Smooth muscle cell of the coronary artery (primary cell): ENCODE data around the gene IL1RL2. TPM values are rescaled to one million over a fixed set of nuclear protein-coding genes. Genes with fewer than 3 reads are reported as not detected.

ENCODE experiments used
- total RNA-seq: library from RNA; depleted of rRNA; stranded (reverse); fragments of >200 nt; gene quantifications from 2 replicates; pipeline ENCODE4 v1.2.3, GENCODE V29; 2014; ENCODE audit warnings: low replicate concordance

IL1RL2 gene
- 0.38 and 4.3 TPM in 2 replicates for total RNA-seq

GRCh38 chr2:102186791-102187495 lies at the start of gene IL1RL2:
TSS of gene IL1RL2 (plus strand) at chr2:102187023. CDS start at chr2:102187868, 845 bp downstream.

GRCh38 chr2:102141970-102142828 lies 44.6 kb upstream of the IL1RL2 start, which contains the start of gene IL1R1:
TSS of gene IL1R1 (plus strand) at chr2:102142746. CDS start at chr2:102157725, 14,979 bp downstream.

Other genes with a start within 250 kb of the IL1RL2 start
- 1.1 and 5.9 TPM in 2 replicates for gene IL1R2, start 195.1 kb upstream of the IL1RL2 start, total RNA-seq
- 56.8 and 199 TPM in 2 replicates for gene IL1R1, start 44.3 kb upstream of the IL1RL2 start, total RNA-seq
- gene IL1RL1, start 124.5 kb downstream of the IL1RL2 start, total RNA-seq = 0.23 and 2.0 TPM in 2 replicates
- gene IL18R1, start 168.8 kb downstream of the IL1RL2 start, total RNA-seq = 1.1 and 4.3 TPM in 2 replicates
- gene IL18RAP, start 236.1 kb downstream of the IL1RL2 start, total RNA-seq = not detected in 2 replicates